DND-41 (cell line): ENCODE measurements around the gene TCF12.

Experiments used
- CTCF ChIP-seq: IDR thresholded peaks from 2 replicates; pipeline ENCODE4 v1.5.1; 2012; ENCODE audit warnings: borderline replicate concordance, low read length, moderate library complexity, mild to moderate bottlenecking; ENCODE audit not compliant: poor library complexity, severe bottlenecking; ENCODE audit errors: extremely low read depth
- EZH2 ChIP-seq: IDR thresholded peaks from 3 replicates; pipeline ENCODE4 v1.6.1; 2012; ENCODE audit warnings: borderline replicate concordance, low read depth, mild to moderate bottlenecking, moderate library complexity, low read length, inconsistent platforms; ENCODE audit not compliant: severe bottlenecking

- TF ChIP-seq CTCF (no peak), EZH2 (no peak)
Observed at GRCh38 chr15:57319226-57319918, 400.9 kb downstream of the TCF12 start.
